A172 (cell line): ENCODE data around the gene FBRS. TPM values are rescaled to one million over a fixed set of nuclear protein-coding genes. Genes with fewer than 3 reads are reported as not detected.
"Not testable (repeated sequence)": the region's sequence is repeated elsewhere in the genome, so short reads cannot be mapped to it uniquely, and the experiment has no call there.

Source experiments
- DNase-seq: peaks from one replicate; pipeline ENCODE4 v3.0.0-alpha.2; 2015; ENCODE audit warnings: low spot score
- total RNA-seq: library from RNA; depleted of rRNA; stranded (reverse); fragments of >200 nt; shearing (Covaris generic); gene quantifications from 2 replicates; pipeline ENCODE4 v1.2.3, GENCODE V29; 2014; rRNA removed

Gene FBRS
- total RNA-seq, 1 experiment from 2014 or later, result 16.0 TPM

- DNase-seq, result peak; percentile 96
These were observed 40.0 kb downstream of the FBRS start for GRCh38 chr16:30698139-30698815.

GRCh38 chr16:30698816-30699614 lies 40.8 kb downstream of the FBRS start, which contains the start of gene SRCAP:
Gene SRCAP (plus strand): TSS chr16:30699171. CDS start chr16:30700825, 1,654 bp downstream.
- peak; percentile 79 for DNase-seq

- no peak for DNase-seq
These were observed 41.4 kb downstream of the FBRS start for GRCh38 chr16:30699615-30700099.

- no peak for DNase-seq
These were observed 42.3 kb downstream of the FBRS start for GRCh38 chr16:30700491-30700890.

- no peak for DNase-seq
These were observed 42.7 kb downstream of the FBRS start for GRCh38 chr16:30700971-30701370.

GRCh38 chr16:30703071-30703470 lies 44.8 kb downstream of the FBRS start:
- not testable (repeated sequence) for DNase-seq

GRCh38 chr16:30703971-30704370 lies 45.7 kb downstream of the FBRS start:
- no peak for DNase-seq

GRCh38 chr16:30706046-30706445 lies 47.8 kb downstream of the FBRS start:
- no peak for DNase-seq

- DNase-seq, result peak; percentile 40
These were observed 52.7 kb downstream of the FBRS start for GRCh38 chr16:30710971-30711370.

GRCh38 chr16:30711712-30712111 lies 53.5 kb downstream of the FBRS start:
- DNase-seq, result no peak

- DNase-seq, result peak; percentile 78
These were observed 57.7 kb downstream of the FBRS start for GRCh38 chr16:30715750-30716445.

GRCh38 chr16:30720086-30720485 lies 61.9 kb downstream of the FBRS start:
- DNase-seq, result no peak

Other genes with a start within 250 kb of the FBRS start
- gene DCTPP1, start 228.4 kb upstream of the FBRS start, total RNA-seq, result 74.5 and 86.1 TPM in 2 replicates
- 4.9 and 7.2 TPM in 2 replicates for gene SEPHS2, start 212.6 kb upstream of the FBRS start, total RNA-seq
- 0.17 and 0.26 TPM in 2 replicates for gene ITGAL, start 185.7 kb upstream of the FBRS start, total RNA-seq
- gene ZNF768, start 131.9 kb upstream of the FBRS start, total RNA-seq, result 43.7 and 61.6 TPM in 2 replicates
- 2.0 and 2.5 TPM in 2 replicates for gene ZNF747, start 123.6 kb upstream of the FBRS start, total RNA-seq
- gene ZNF764, start 100.1 kb upstream of the FBRS start, total RNA-seq, result 7.3 and 8.1 TPM in 2 replicates
- gene ZNF688, start 86.7 kb upstream of the FBRS start, total RNA-seq, result 6.9 and 11.9 TPM in 2 replicates
- not detected in 2 replicates for gene ZNF785, start 72.7 kb upstream of the FBRS start, total RNA-seq
- gene ZNF689, start 48.0 kb upstream of the FBRS start, total RNA-seq, result 11.7 and 16.6 TPM in 2 replicates
- 9.1 and 13.7 TPM in 2 replicates for gene PRR14, start 7.5 kb upstream of the FBRS start, total RNA-seq
- gene SRCAP, start 40.7 kb downstream of the FBRS start, total RNA-seq, result 9.3 and 11.4 TPM in 2 replicates
- gene PHKG2, start 90.0 kb downstream of the FBRS start, total RNA-seq, result 57.7 and 61.5 TPM in 2 replicates
- 6.5 and 10.5 TPM in 2 replicates for gene CFAP119, start 103.6 kb downstream of the FBRS start, total RNA-seq
- gene RNF40, start 103.9 kb downstream of the FBRS start, total RNA-seq, result 105 and 107 TPM in 2 replicates
- 20.5 and 20.8 TPM in 2 replicates for gene ZNF629, start 128.8 kb downstream of the FBRS start, total RNA-seq
- gene BCL7C, start 235.6 kb downstream of the FBRS start, total RNA-seq, result 57.3 and 60.8 TPM in 2 replicates
- gene CTF1, start 238.2 kb downstream of the FBRS start, total RNA-seq, result 1.9 and 2.3 TPM in 2 replicates